ENCODE results near the gene TEP1. TPM values are rescaled to one million over a fixed set of nuclear protein-coding genes. Genes with fewer than 3 reads are reported as not detected.

TEP1 gene
- polyA plus RNA-seq, 1 donor: 21.5 TPM

- DNase-seq: peak; percentile 24
Measured at GRCh38 chr14:20434701-20435581, 21.6 kb upstream of the TEP1 start.

GRCh38 chr14:20429801-20430669, 16.7 kb upstream of the TEP1 start:
- DNase-seq: no peak

- DNase-seq: no peak
Measured at GRCh38 chr14:20428802-20429201, 15.5 kb upstream of the TEP1 start.

DNA sequence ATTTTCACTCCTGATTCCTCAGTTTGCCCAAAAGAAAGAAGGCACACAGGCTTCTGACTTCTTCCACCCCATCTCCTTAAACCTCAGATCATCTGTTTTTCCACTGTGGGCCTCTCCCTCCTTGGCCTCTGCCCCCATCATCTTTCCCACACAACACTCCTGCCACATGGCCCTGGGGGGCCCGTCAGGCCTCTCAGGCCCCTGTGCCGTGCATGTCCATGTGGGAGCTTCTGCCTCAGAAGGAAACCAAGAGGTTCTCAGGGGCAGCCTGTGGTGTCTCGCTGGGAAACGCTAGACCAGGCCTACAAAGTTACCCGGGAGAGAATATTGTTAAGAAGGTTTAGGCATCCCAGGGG, 14.7 kb upstream of the TEP1 start:
- DNase-seq: no peak

DNA sequence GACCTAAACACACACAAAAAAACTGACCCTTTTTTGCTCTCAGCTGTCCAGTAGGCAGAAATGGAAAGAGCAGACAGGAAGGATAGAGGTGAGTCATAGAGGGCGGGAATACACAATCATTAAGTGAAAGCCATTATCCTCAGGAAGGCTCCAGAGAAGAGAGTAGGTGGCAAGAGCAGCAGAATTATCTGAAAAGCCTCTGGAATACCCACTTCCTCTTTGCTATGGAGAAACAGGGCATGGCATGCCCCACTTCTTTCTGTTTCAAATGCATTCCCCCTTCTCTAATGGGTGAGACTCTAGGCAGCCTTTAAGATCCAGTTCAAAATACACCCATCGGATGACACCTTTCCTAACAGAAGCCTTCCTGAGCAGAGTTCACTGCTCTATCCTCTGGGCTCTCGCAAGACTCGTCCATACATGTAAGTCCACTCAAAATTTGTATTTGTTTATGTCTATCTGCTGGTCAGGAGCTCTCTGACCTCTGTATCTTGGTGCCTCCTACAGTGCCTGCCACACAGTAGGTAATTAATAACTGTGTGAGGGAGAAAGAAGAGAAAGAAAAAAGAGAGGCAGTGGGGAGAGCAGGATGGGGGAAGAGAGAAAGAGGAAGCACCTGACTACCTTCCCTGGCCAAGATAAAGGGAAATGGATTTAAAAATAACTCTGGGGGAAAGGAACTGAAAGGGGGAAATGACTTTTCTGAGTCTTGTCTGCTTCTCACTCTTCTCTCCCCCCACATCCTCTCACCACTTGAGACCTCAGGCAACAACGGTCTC, 14.1 kb upstream of the TEP1 start:
- DNase-seq: no peak

- DNase-seq: no peak
Measured at GRCh38 chr14:20424851-20425250, 11.6 kb upstream of the TEP1 start.

GRCh38 chr14:20422886-20423285, 9.6 kb upstream of the TEP1 start:
- DNase-seq: no peak

DNA sequence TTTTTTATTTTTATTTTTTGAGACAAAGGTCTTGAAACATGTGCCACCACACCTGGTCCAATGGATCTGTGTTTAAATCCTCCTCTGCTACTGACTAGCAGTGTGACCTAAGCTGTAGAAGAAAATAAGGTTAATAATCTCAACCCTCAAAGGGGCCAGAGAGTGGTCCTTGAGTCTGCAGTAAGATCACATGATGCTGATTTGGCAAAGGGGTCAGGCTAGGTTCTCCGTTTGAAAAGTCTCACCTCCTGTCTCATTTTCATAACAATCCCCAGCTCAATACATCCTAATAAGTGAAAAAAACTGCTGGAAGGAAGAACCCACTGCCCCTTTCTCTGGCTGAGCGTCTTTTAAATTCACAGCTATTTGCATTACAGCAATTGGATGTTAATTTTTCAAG, 8.0 kb upstream of the TEP1 start:
- DNase-seq: no peak

DNA sequence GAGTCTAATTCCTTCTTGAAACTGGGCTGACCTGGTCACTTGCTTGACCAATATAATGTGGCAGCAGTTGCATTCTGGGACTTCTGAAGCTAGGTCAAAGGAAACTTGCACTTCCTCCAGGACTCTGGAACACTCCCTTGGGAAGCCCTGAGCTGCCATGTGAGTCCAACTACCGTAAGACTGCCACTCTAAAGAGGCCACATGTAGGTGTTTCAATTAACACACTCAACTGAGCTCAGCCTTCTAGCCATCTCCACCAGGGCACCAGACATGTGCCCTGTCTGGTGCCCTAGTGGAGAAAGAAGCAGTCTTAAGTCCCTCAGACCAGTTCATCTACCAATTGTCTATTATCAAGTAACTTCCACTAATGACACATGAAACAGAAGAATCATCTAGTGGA, 6.1 kb upstream of the TEP1 start:
- no peak for DNase-seq

DNA sequence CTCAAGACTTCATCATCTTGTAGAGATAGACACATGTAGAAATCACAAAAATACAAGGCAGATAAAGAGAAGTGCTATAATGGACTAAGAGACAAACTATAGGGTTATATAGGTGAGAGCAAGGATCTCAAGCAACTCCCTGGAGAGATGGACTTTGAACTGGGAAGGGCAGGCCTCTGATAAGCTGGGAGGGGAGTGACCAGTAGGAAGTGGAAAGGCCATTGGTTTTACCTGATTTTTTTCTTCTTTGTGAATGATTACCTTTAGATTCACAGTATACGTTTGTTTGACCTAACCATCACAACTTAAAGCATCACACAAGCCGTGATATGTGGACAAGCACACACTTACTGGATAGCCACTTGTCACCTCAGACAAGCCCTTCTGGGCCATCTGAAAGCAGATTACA, 5.2 kb upstream of the TEP1 start:
- DNase-seq: no peak

- no peak for DNase-seq
Measured at GRCh38 chr14:20417250-20418186, 4.2 kb upstream of the TEP1 start.

- no peak for DNase-seq
Measured at GRCh38 chr14:20416223-20416622, 2.9 kb upstream of the TEP1 start.

DNA sequence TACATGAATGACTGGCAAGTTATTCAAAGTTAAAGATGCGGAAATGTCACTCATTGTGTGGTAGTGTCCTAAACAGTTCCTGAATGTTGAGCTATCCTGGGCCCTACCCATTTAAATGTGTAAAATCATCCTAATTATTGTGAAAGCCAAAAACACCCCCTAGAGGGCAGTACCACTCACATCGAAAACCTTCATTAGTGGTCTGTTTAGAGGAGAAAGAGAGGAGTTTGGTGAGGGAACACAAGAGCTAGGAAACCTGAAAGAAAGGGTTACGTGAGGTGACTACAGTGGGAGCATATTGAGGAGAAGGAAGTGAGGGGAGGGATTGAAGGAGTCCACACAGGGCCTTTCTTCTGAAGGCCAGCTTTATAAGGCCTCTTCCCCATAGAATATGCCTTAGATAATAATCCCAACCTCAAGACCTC, 2.5 kb upstream of the TEP1 start:
- DNase-seq: peak; percentile 52

- DNase-seq: no peak
Measured at GRCh38 chr14:20413744-20414082, 412 bp upstream of the TEP1 start.

- no peak for DNase-seq
Measured at GRCh38 chr14:20412411-20412810, 890 bp downstream of the TEP1 start.

- DNase-seq: no peak
Measured at GRCh38 chr14:20409226-20409625, 4.1 kb downstream of the TEP1 start.

GRCh38 chr14:20403521-20403920, 9.8 kb downstream of the TEP1 start:
- no peak for DNase-seq

- DNase-seq: no peak
Measured at GRCh38 chr14:20400965-20401593, 12.2 kb downstream of the TEP1 start.

DNA sequence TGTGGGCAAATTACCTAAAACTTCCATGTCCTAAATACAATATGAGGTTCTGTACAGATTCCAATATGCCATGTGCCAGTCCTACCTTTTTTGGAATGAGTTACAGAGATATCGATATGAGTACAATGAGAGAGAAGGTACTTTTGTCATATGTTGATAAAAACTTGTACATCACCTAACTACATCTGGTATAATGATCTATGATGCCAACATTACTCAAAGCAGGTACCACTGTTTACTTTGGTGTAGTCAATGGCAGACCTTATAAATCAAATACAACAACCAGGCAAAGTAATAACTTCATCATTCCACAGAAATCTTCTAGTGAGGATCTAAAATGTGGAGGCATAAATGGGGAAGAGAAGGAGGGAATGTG, 12.7 kb downstream of the TEP1 start:
- DNase-seq: no peak

DNA sequence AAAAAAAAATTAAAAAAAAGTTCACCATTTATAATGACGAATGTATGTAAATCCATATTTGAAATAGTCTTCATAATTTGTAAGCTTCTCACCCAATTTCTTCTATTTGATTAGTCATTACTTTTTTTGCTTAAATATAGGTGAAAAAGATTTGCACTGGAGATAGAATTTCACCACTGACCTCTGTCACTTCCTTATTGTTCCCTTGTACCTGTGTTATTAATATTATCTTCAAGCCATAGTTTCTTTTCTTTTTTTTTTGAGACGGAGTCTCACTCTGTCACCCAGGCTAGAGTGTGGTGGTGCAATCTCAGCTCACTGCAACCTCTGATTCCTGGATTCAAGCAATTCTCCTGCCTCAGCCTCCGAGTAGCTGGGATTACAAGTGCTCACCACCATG, 15.8 kb downstream of the TEP1 start:
- no peak for DNase-seq

GRCh38 chr14:20391505-20391904, 21.8 kb downstream of the TEP1 start:
- DNase-seq: no peak

Data from left kidney (tissue), 2 donors.